ENCODE results near the gene CNDP1.
A peak's percentile ranks its signal among the peaks of the same experiment; 100 is the strongest.

CNDP1 gene

GRCh38 chr18:74623047-74623816, 88.9 kb downstream of the CNDP1 start:
- DNase-seq (ENCODE audit: low read depth in 1 of 2, low spot score in 1 of 2) = peak in 1 of 2 donors; percentile 15

DNA sequence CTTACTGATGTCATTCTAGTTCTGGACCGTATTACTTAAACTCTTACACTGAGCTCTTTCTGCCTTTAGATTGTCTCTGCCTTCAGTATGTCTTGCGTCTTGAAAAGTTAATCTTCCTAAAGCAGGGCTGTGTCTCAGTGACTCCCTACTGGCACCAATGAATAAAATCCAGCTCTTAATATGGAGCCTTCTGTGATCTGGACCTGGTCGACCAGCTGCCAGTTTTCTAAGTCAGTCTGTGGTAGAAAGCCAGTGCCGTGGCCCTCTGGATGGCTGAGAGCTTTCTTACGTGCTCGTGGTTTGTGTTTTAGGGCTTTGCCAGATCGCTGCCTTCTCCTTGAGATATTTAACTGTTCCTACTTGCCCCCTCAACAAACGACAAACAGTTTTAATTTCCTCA, 90.2 kb downstream of the CNDP1 start:
- no peak for DNase-seq (ENCODE audit: low read depth in 1 of 2, low spot score in 1 of 2)

GRCh38 chr18:74625157-74625556, 90.9 kb downstream of the CNDP1 start:
- no peak for DNase-seq (ENCODE audit: low read depth in 1 of 2, low spot score in 1 of 2)

- DNase-seq (ENCODE audit: low read depth in 1 of 2, low spot score in 1 of 2) = no peak
Observed at GRCh38 chr18:74626049-74626874, 92.0 kb downstream of the CNDP1 start.

GRCh38 chr18:74630804-74631203, 96.5 kb downstream of the CNDP1 start:
- no peak for DNase-seq (ENCODE audit: low read depth in 1 of 2, low spot score in 1 of 2)

- DNase-seq (ENCODE audit: low read depth in 1 of 2, low spot score in 1 of 2) = no peak
Observed at GRCh38 chr18:74631212-74631611, 96.9 kb downstream of the CNDP1 start.

DNA sequence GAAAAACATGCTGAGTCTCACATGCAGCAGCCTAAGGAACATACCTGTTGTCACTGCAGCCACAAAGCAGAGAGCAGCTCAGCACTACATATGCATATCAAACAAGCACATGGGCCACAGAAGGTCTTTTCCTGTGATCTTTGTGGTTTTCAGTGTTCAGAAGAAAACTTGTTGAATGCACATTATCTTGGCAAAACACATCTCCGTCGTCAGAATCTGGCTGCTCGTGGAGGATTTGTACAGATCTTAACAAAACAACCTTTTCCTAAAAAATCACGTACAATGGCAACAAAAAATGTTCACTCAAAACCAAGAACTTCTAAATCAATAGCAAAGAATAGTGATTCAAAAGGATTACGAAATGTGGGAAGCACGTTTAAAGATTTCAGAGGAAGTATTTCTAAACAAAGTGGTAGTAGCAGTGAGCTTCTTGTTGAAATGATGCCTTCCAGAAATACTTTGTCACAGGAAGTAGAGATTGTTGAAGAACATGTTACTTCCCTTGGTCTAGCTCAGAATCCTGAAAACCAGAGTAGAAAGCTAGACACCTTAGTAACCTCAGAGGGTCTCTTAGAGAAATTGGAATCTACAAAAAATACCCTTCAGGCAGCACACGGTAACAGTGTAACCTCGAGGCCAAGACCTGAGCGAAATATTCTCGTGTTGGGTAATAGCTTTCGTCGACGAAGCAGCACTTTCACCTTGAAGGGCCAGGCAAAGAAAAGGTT, 97.5 kb downstream of the CNDP1 start:
- DNase-seq (ENCODE audit: low read depth in 1 of 2, low spot score in 1 of 2) = no peak

DNA sequence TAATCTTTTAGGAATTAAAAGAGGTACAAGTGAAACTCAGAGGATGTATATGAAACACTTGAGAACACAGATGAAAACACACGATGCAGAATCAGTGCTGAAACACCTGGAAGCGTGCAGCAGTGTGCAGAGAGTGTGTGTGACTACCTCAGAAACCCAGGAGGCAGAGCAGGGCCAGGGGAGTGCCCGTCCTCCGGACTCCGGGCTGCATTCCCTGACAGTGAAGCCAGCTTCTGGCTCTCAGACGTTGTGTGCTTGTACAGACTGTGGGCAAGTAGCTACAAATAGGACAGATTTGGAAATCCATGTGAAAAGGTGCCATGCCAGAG, 98.0 kb downstream of the CNDP1 start:
- DNase-seq (ENCODE audit: low read depth in 1 of 2, low spot score in 1 of 2) = no peak

GRCh38 chr18:74632856-74633255, 98.6 kb downstream of the CNDP1 start:
- DNase-seq (ENCODE audit: low read depth in 1 of 2, low spot score in 1 of 2) = no peak

DNA sequence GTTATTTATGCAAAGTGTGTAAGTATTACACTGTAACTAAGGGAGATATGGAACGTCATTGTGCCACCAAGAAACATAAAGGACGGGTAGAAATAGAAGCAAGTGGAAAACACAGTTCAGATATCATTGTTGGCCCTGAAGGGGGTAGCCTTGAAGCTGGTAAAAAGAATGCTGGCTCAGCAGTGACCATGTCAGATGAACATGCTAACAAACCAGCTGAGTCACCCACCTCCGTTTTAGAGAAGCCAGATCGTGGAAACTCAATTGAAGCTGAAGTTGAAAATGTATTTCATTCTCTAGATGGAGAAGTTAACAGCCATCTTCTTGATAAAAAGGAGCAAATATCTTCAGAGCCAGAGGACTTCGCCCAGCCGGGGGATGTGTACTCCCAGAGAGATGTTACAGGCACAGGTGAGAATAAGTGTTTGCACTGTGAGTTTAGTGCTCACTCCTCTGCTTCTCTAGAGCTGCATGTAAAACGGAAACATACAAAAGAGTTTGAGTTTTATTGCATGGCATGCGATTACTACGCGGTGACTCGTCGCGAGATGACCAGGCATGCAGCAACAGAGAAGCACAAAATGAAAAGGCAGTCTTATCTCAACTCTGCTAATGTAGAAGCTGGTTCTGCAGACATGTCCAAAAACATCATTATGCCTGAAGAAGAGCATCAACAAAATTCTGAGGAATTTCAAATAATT, 99.5 kb downstream of the CNDP1 start:
- no peak for DNase-seq (ENCODE audit: low read depth in 1 of 2, low spot score in 1 of 2)

DNA sequence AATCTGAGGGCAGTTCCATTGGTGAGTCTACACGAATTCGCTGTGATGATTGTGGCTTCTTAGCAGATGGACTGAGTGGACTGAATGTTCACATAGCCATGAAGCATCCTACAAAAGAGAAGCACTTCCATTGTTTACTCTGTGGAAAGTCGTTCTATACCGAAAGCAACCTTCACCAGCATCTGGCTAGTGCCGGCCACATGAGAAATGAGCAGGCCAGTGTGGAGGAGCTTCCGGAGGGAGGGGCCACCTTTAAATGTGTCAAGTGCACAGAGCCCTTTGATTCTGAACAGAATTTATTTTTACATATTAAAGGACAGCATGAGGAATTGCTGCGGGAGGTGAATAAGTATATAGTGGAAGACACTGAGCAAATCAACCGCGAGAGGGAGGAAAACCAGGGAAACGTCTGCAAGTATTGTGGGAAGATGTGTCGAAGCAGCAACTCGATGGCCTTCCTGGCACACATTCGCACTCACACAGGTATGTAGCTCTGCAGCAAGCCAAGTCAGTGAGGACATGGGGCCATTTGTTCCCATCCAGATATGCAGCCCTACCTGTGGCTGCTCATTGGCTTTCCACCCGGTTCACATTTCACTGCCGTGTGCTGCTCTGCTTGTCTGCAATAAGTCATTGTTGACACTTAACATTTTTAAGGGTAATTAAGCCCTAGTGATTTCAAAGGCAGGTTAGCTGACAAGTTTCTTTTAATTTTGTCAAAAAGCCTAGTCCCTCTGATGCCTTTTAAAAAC, 101.1 kb downstream of the CNDP1 start:
- no peak for DNase-seq (ENCODE audit: low read depth in 1 of 2, low spot score in 1 of 2)
